ENCODE results near the gene ZNF154.
A peak's percentile ranks its signal among the peaks of the same experiment; 100 is the strongest.

DNA sequence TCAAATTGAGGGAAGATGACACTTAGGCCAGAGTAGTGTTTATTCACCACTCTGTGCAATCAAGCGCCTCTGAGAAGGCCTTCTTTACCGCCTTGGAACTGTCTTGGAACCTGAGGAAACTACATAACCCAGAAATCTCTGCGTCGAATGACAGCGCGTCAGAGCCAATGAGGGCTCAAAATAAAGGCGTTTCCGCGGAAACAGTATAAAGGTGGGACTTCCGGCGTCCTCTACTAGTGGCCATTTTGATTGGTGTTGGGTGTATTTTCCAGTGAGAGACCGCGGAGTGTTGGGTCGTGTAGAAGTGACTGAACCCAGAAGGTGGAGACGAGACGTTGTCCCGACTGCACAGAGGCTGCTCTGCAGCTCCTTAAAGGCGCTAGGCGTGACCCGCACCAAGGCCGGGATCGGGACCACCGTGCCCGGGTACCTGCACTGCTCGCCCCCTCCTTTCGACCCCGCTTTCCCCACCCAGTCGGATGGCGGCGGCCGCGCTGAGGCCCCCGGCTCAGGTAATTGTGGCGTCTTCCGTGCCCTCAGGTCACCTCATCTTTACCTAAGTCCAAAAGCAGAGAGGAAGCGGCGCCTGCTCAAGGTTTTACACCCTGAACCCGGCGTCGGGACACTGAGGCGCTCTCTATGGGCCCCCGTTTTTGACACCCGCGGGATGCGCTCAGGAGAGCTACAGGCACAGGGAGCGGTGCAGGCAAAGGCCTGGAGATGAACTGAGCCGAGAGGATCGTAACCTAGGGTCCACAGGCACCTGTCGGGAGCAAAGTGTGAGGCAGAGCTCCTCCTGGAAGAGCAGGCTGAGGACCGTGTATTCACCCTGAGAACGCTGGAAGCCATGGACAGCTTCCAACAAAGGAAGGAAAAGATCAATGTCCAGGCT lies 37.8 kb upstream of the ZNF154 start, which contains the start of gene ZNF776:
- TF ChIP-seq ZNF423 (CRISPR knock-in tag; IDR thresholded peaks at IDR 0.05) (no peak), CTCF (IDR thresholded peaks at IDR 0.05) (no peak), SMAD4 (CRISPR knock-in tag; IDR thresholded peaks at IDR 0.05) (no peak), ATF3 (CRISPR knock-in tag; conservative IDR thresholded peaks at IDR 0.05) (no peak), ZNF138 (CRISPR knock-in tag; conservative IDR thresholded peaks at IDR 0.05) (no peak), USF2 (CRISPR knock-in tag; IDR thresholded peaks at IDR 0.05) (no peak), CREM (CRISPR knock-in tag; IDR thresholded peaks at IDR 0.05) (peak; percentile 67), SP1 (CRISPR knock-in tag; conservative IDR thresholded peaks at IDR 0.05) (0 out of 2 replicates have a peak, but pooled peaks have one; percentile 21)
- TF ChIP-seq, protein P1, sequence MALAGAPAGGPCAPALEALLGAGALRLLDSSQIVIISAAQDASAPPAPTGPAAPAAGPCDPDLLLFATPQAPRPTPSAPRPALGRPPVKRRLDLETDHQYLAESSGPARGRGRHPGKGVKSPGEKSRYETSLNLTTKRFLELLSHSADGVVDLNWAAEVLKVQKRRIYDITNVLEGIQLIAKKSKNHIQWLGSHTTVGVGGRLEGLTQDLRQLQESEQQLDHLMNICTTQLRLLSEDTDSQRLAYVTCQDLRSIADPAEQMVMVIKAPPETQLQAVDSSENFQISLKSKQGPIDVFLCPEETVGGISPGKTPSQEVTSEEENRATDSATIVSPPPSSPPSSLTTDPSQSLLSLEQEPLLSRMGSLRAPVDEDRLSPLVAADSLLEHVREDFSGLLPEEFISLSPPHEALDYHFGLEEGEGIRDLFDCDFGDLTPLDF (CRISPR knock-in tag; IDR thresholded peaks at IDR 0.05), result no peak
- TF ChIP-seq, protein P2, sequence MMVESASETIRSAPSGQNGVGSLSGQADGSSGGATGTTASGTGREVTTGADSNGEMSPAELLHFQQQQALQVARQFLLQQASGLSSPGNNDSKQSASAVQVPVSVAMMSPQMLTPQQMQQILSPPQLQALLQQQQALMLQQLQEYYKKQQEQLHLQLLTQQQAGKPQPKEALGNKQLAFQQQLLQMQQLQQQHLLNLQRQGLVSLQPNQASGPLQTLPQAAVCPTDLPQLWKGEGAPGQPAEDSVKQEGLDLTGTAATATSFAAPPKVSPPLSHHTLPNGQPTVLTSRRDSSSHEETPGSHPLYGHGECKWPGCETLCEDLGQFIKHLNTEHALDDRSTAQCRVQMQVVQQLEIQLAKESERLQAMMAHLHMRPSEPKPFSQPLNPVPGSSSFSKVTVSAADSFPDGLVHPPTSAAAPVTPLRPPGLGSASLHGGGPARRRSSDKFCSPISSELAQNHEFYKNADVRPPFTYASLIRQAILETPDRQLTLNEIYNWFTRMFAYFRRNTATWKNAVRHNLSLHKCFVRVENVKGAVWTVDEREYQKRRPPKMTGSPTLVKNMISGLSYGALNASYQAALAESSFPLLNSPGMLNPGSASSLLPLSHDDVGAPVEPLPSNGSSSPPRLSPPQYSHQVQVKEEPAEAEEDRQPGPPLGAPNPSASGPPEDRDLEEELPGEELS (CRISPR knock-in tag; IDR thresholded peaks at IDR 0.05), result no peak
- TF ChIP-seq, protein P3, sequence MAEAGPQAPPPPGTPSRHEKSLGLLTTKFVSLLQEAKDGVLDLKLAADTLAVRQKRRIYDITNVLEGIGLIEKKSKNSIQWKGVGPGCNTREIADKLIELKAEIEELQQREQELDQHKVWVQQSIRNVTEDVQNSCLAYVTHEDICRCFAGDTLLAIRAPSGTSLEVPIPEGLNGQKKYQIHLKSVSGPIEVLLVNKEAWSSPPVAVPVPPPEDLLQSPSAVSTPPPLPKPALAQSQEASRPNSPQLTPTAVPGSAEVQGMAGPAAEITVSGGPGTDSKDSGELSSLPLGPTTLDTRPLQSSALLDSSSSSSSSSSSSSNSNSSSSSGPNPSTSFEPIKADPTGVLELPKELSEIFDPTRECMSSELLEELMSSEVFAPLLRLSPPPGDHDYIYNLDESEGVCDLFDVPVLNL (CRISPR knock-in tag; IDR thresholded peaks at IDR 0.05; ENCODE audit: borderline replicate concordance, low read depth), result no peak
- TF ChIP-seq, protein P4, sequence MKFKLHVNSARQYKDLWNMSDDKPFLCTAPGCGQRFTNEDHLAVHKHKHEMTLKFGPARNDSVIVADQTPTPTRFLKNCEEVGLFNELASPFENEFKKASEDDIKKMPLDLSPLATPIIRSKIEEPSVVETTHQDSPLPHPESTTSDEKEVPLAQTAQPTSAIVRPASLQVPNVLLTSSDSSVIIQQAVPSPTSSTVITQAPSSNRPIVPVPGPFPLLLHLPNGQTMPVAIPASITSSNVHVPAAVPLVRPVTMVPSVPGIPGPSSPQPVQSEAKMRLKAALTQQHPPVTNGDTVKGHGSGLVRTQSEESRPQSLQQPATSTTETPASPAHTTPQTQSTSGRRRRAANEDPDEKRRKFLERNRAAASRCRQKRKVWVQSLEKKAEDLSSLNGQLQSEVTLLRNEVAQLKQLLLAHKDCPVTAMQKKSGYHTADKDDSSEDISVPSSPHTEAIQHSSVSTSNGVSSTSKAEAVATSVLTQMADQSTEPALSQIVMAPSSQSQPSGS (CRISPR knock-in tag; IDR thresholded peaks at IDR 0.05; ENCODE audit: borderline replicate concordance, low read depth), result no peak
